Astrocyte (in vitro differentiated cells and primary cell): ENCODE measurements around the gene CREG2. TPM values are rescaled to one million over a fixed set of nuclear protein-coding genes. Genes with fewer than 3 reads are reported as not detected.

Experiments used
- DNase-seq: peaks from one replicate; pipeline ENCODE4 v3.0.0-alpha.2; 2010; ENCODE audit warnings: low read depth
- FAIRE-seq: peaks from 2 replicates; lab custom pipeline; 2011; peaks lifted over from hg19 to GRCh38; lab: Jason Lieb, UNC
- H2AFZ ChIP-seq: 2 replicates; pipeline ENCODE4 v1.6.0; 2012; ENCODE audit warnings: low read depth, low read length, inconsistent platforms
- H3K27ac ChIP-seq: 2 replicates; pipeline ENCODE4 v1.5.1; 2011; ENCODE audit warnings: low read depth, low read length, inconsistent platforms
- H3K27me3 ChIP-seq: 2 replicates; pipeline ENCODE4 v1.6.0; 2011; ENCODE audit warnings: low read length, inconsistent platforms; ENCODE audit not compliant: insufficient read depth
- H3K36me3 ChIP-seq: 2 replicates; pipeline ENCODE4 v1.5.1; 2011; ENCODE audit warnings: low read length, inconsistent platforms; ENCODE audit not compliant: insufficient read depth
- H3K4me1 ChIP-seq: 2 replicates; pipeline ENCODE4 v1.5.1; 2011; ENCODE audit warnings: low read length, inconsistent platforms; ENCODE audit not compliant: insufficient read depth
- H3K4me2 ChIP-seq: 2 replicates; pipeline ENCODE4 v1.6.0; 2012; ENCODE audit warnings: low read length, inconsistent platforms
- H3K4me3 ChIP-seq: 2 replicates; pipeline ENCODE4 v1.5.1; 2011; ENCODE audit warnings: low read depth, mild to moderate bottlenecking, low read length, inconsistent platforms; ENCODE audit not compliant: insufficient read depth
- H3K79me2 ChIP-seq: 2 replicates; pipeline ENCODE4 v1.6.0; 2012; ENCODE audit warnings: mild to moderate bottlenecking, low read length, inconsistent platforms; ENCODE audit not compliant: insufficient read depth
- H3K9ac ChIP-seq: 2 replicates; pipeline ENCODE4 v1.6.0; 2012; ENCODE audit warnings: mild to moderate bottlenecking, low read length, inconsistent platforms
- H3K9me3 ChIP-seq: 2 replicates; pipeline ENCODE4 v1.5.1; 2012; ENCODE audit warnings: low read depth, mild to moderate bottlenecking, low read length, inconsistent platforms; ENCODE audit not compliant: insufficient read depth
- H4K20me1 ChIP-seq: 2 replicates; pipeline ENCODE4 v1.6.0; 2012; ENCODE audit warnings: low read length, inconsistent platforms; ENCODE audit not compliant: insufficient read depth
- H3K27ac Mint-ChIP-seq: one replicate; pipeline ENCODE4 v1.8.0; 2021; ENCODE audit warnings: mild to moderate bottlenecking, mixed read lengths; ENCODE audit not compliant: unreplicated experiment
- H3K27me3 Mint-ChIP-seq: one replicate; pipeline ENCODE4 v1.8.0; 2021; ENCODE audit warnings: low read depth, mixed read lengths; ENCODE audit not compliant: unreplicated experiment
- H3K36me3 Mint-ChIP-seq: one replicate; pipeline ENCODE4 v1.8.0; 2021; ENCODE audit warnings: low read depth, mixed read lengths; ENCODE audit not compliant: unreplicated experiment
- H3K4me1 Mint-ChIP-seq: one replicate; pipeline ENCODE4 v1.8.0; 2021; ENCODE audit warnings: low read depth, mixed read lengths; ENCODE audit not compliant: unreplicated experiment
- H3K4me3 Mint-ChIP-seq: one replicate; pipeline ENCODE4 v1.8.0; 2021; ENCODE audit warnings: mild to moderate bottlenecking, moderate library complexity, mixed read lengths; ENCODE audit not compliant: unreplicated experiment
- H3K9me3 Mint-ChIP-seq: one replicate; pipeline ENCODE4 v1.8.0; 2021; ENCODE audit warnings: mild to moderate bottlenecking, mixed read lengths; ENCODE audit not compliant: unreplicated experiment
- CTCF ChIP-seq: IDR thresholded peaks from 2 replicates; pipeline ENCODE4 v1.5.1; 2011; ENCODE audit warnings: low read depth, mild to moderate bottlenecking, inconsistent platforms, low read length, moderate library complexity; ENCODE audit not compliant: insufficient read depth
- EZH2 ChIP-seq: IDR thresholded peaks from 2 replicates; pipeline ENCODE4 v1.6.1; 2012; ENCODE audit warnings: mild to moderate bottlenecking, low read length, inconsistent platforms; ENCODE audit not compliant: insufficient read depth
- total RNA-seq: library from RNA; stranded (reverse); gene quantifications from 2 replicates; pipeline ENCODE4 v1.2.1, GENCODE V29; 2021

CREG2 gene
- total RNA-seq, 1 donor from 2014 or later: 0.11 TPM

- no peaks in the 10 kb centered on the region for H3K9me3 Mint-ChIP-seq
- H3K27me3 Mint-ChIP-seq: peaks cover 16% of the 10 kb centered on the region
- H3K27ac Mint-ChIP-seq: no peak overlapping the region
- no peak for DNase-seq
- no peaks in the 10 kb centered on the region for H3K36me3 Mint-ChIP-seq
- peaks cover 3% of the 10 kb centered on the region for H3K4me1 ChIP-seq
- TF ChIP-seq EZH2: no peak
- no peak for TF ChIP-seq CTCF
- H3K4me3 ChIP-seq: no peak overlapping the region
- H3K79me2 ChIP-seq: no peaks in the 10 kb centered on the region
- no peaks in the 10 kb centered on the region for H4K20me1 ChIP-seq
- peaks cover 15% of the 10 kb centered on the region for H3K4me1 Mint-ChIP-seq
- H3K36me3 ChIP-seq: no peaks in the 10 kb centered on the region
- FAIRE-seq: no peak
- H2AFZ ChIP-seq: no peak overlapping the region
- H3K9me3 ChIP-seq: no peaks in the 10 kb centered on the region
- H3K4me3 Mint-ChIP-seq: no peak overlapping the region
- H3K27ac ChIP-seq: no peak overlapping the region
- H3K27me3 ChIP-seq: no peaks in the 10 kb centered on the region
- no peak overlapping the region for H3K4me2 ChIP-seq
- H3K9ac ChIP-seq: no peak overlapping the region
Observed at GRCh38 chr2:101403745-101404144, 16.4 kb upstream of the CREG2 start.

- Mint-ChIP-seq H3K36me3 (no peaks in the 10 kb centered on the region), H3K4me1 (peaks cover 19% of the 10 kb centered on the region), H3K4me3 (no peak overlapping the region), H3K9me3 (no peaks in the 10 kb centered on the region), H3K27ac (no peak overlapping the region), H3K27me3 (peaks cover 14% of the 10 kb centered on the region)
- no peaks in the 10 kb centered on the region for H3K36me3 ChIP-seq
- no peak overlapping the region for H3K9ac ChIP-seq
- no peak overlapping the region for H2AFZ ChIP-seq
- no peak overlapping the region for H3K4me2 ChIP-seq
- H4K20me1 ChIP-seq: no peaks in the 10 kb centered on the region
- no peak overlapping the region for H3K4me3 ChIP-seq
- H3K27ac ChIP-seq: no peak overlapping the region
- no peaks in the 10 kb centered on the region for H3K79me2 ChIP-seq
- FAIRE-seq: no peak
- H3K27me3 ChIP-seq: no peaks in the 10 kb centered on the region
- H3K9me3 ChIP-seq: no peaks in the 10 kb centered on the region
- no peak for DNase-seq
- TF ChIP-seq CTCF (no peak), EZH2 (no peak)
- H3K4me1 ChIP-seq: peaks cover 3% of the 10 kb centered on the region
Observed at GRCh38 chr2:101402630-101403029, 15.3 kb upstream of the CREG2 start.

- no peak overlapping the region for H3K4me3 ChIP-seq
- no peaks in the 10 kb centered on the region for H3K36me3 ChIP-seq
- no peaks in the 10 kb centered on the region for H3K27me3 ChIP-seq
- Mint-ChIP-seq H3K36me3 (no peaks in the 10 kb centered on the region), H3K4me1 (peaks cover 16% of the 10 kb centered on the region), H3K4me3 (no peak overlapping the region), H3K9me3 (no peaks in the 10 kb centered on the region), H3K27me3 (peaks cover 14% of the 10 kb centered on the region), H3K27ac (no peak overlapping the region)
- FAIRE-seq (no peak), DNase-seq (no peak)
- H3K9ac ChIP-seq: no peak overlapping the region
- H2AFZ ChIP-seq: no peak overlapping the region
- TF ChIP-seq EZH2 (no peak), CTCF (peak; percentile 22)
- H3K4me2 ChIP-seq: no peak overlapping the region
- H4K20me1 ChIP-seq: no peaks in the 10 kb centered on the region
- no peaks in the 10 kb centered on the region for H3K9me3 ChIP-seq
- H3K79me2 ChIP-seq: no peaks in the 10 kb centered on the region
- H3K4me1 ChIP-seq: no peaks in the 10 kb centered on the region
- H3K27ac ChIP-seq: no peak overlapping the region
Observed at GRCh38 chr2:101401906-101402305, 14.6 kb upstream of the CREG2 start.
